GM12878 (cell line): ENCODE results near the gene DIMT1. TPM values are rescaled to one million over a fixed set of nuclear protein-coding genes. Genes with fewer than 3 reads are reported as not detected.

Experiments used
- ATAC-seq: fragments of 200-7000 bp; cut with Tn5 transposase; 3 replicates; pipeline ENCODE4 v1.9.1; 2020; ENCODE audit warnings: mild to moderate bottlenecking, moderate library complexity
- BruUV-seq: library from RNA; stranded (reverse); fragments of 400-500 nt; replicated peaks from 2 replicates; lab custom pipeline; 2021; lab: Mats Ljungman, UMichigan
- CTCF ChIA-PET: fragments of 300-600 bp; sonication (Branson Sonifier 250); formaldehyde crosslinking; extraction: SDS; loops from one replicate; lab custom pipeline; 2021; ENCODE audit warnings: inconsistent platforms; lab: Yijun Ruan, JAX
- POLR2A ChIA-PET: fragments of 350-600 bp; formaldehyde crosslinking; extraction: SDS; loops from one replicate; lab custom pipeline; 2021; ENCODE audit warnings: inconsistent platforms; lab: Charles Lee
- RAD21 ChIA-PET: fragments of 300-600 bp; sonication (Branson Sonifier 250); formaldehyde crosslinking; loops from one replicate; lab custom pipeline; 2023; ENCODE audit warnings: antibody characterized with exemption; ENCODE audit not compliant: unreplicated experiment; lab: Charles Lee
- SMC1A ChIA-PET: fragments of 300-600 bp; sonication (Branson Sonifier 250); formaldehyde crosslinking; loops from one replicate; lab custom pipeline; 2023; ENCODE audit not compliant: unreplicated experiment, uncharacterized antibody; lab: Charles Lee
- DNase-seq: peaks from one replicate; pipeline ENCODE4 v3.0.0-alpha.2; 2011; ENCODE audit warnings: low read depth, low spot score
- FAIRE-seq: peaks from 3 replicates; lab custom pipeline; 2011; peaks lifted over from hg19 to GRCh38; lab: Jason Lieb, UNC
- H2AFZ ChIP-seq: 2 replicates; pipeline ENCODE4 v1.6.0; 2011; ENCODE audit warnings: low read depth, low read length, control low read depth; ENCODE audit not compliant: control insufficient read depth
- H3K27ac ChIP-seq: 2 replicates; pipeline ENCODE4 v1.5.1; 2011; ENCODE audit warnings: control low read depth; ENCODE audit not compliant: control insufficient read depth, insufficient read depth
- H3K27me3 ChIP-seq, 2 experiments: replicated peaks in 1 of 2; 2 replicates each; pipeline versions ENCODE4 v1.6.0 to v1.6.1; 2011; ENCODE audit warnings: low read length in 1 of 2; ENCODE audit not compliant: control insufficient read depth in 2 of 2, insufficient read depth in 2 of 2
- H3K36me3 ChIP-seq, 2 experiments: 2 replicates each; pipeline ENCODE4 v1.5.1; 2011; ENCODE audit warnings: low read length in 1 of 2; ENCODE audit not compliant: control insufficient read depth in 2 of 2, insufficient read depth in 2 of 2
- H3K4me1 ChIP-seq: 2 replicates; pipeline ENCODE4 v1.6.1; 2011; ENCODE audit warnings: mild to moderate bottlenecking, low read length, moderate library complexity, mixed read lengths; ENCODE audit not compliant: control insufficient read depth, insufficient read depth
- H3K4me2 ChIP-seq: 2 replicates; pipeline ENCODE4 v1.6.0; 2011; ENCODE audit warnings: control low read depth; ENCODE audit not compliant: control insufficient read depth, insufficient read depth
- H3K4me3 ChIP-seq: fragments of 200-600 bp; sonication (generic); 2 replicates; pipeline ENCODE4 v1.5.1; 2016
- H3K79me2 ChIP-seq: 2 replicates; pipeline ENCODE4 v1.6.0; 2011; ENCODE audit warnings: low read length; ENCODE audit not compliant: control insufficient read depth, insufficient read depth
- H3K9ac ChIP-seq: 2 replicates; pipeline ENCODE4 v1.8.0; 2011; ENCODE audit warnings: low read length, control low read depth, mixed read lengths; ENCODE audit not compliant: control insufficient read depth, insufficient read depth
- H3K9me3 ChIP-seq: replicated peaks from 3 replicates; pipeline ENCODE4 v1.5.1; 2011; ENCODE audit warnings: mild to moderate bottlenecking, low read length; ENCODE audit not compliant: control insufficient read depth, insufficient read depth
- H4K20me1 ChIP-seq: 2 replicates; pipeline ENCODE4 v1.6.0; 2011; ENCODE audit not compliant: control insufficient read depth, insufficient read depth
- CBX5 ChIP-seq: sonication (generic); IDR thresholded peaks from 2 replicates; pipeline ENCODE4 v1.6.1; 2016; ENCODE audit warnings: low read depth, moderate library complexity, mild to moderate bottlenecking, inconsistent platforms
- CREM ChIP-seq: IDR thresholded peaks from 2 replicates; pipeline ENCODE4 v1.6.1; 2014; ENCODE audit warnings: antibody characterized with exemption, low read depth
- GATAD2B ChIP-seq: fragments of 450-650 bp; conservative IDR thresholded peaks from 2 replicates; pipeline ENCODE4 v1.6.1; 2017; ENCODE audit warnings: low read depth, mild to moderate bottlenecking, moderate library complexity
- IKZF1 ChIP-seq: fragments of 450-650 bp; conservative IDR thresholded peaks from 2 replicates; pipeline ENCODE4 v1.6.1; 2017; ENCODE audit warnings: antibody characterized with exemption, mild to moderate bottlenecking
- IKZF2 ChIP-seq, 2 experiments: fragments of 450-650 bp; IDR thresholded peaks; 2 replicates each; pipeline ENCODE4 v1.6.1; 2017; ENCODE audit warnings: mild to moderate bottlenecking in 2 of 2, moderate library complexity in 2 of 2
- NRF1 ChIP-seq: conservative IDR thresholded peaks from 2 replicates; pipeline ENCODE4 v1.6.1; 2011; ENCODE audit warnings: mild to moderate bottlenecking, low read depth, low read length, improper control_type of control experiment
- POLR2A ChIP-seq: IDR thresholded peaks from 2 replicates; pipeline ENCODE4 v1.6.1; 2011; ENCODE audit warnings: low read depth, mild to moderate bottlenecking, low read length
- RUNX3 ChIP-seq: IDR thresholded peaks from 2 replicates; pipeline ENCODE4 v1.6.1; 2012; ENCODE audit warnings: low read length, inconsistent platforms
- SREBF1 ChIP-seq: IDR thresholded peaks from 2 replicates; pipeline ENCODE4 v1.6.1; 2012; ENCODE audit warnings: mild to moderate bottlenecking, low read length
- TAF1 ChIP-seq: IDR thresholded peaks from 2 replicates; pipeline ENCODE4 v1.6.1; 2011; ENCODE audit warnings: mild to moderate bottlenecking, low read depth, low read length, borderline replicate concordance
- ZBED1 ChIP-seq: IDR thresholded peaks from 2 replicates; pipeline ENCODE4 v1.6.1; 2016; ENCODE audit warnings: borderline replicate concordance
- in situ Hi-C: fragments of 300-500 bp; cut with MboI; formaldehyde crosslinking; loops from 9 replicates; pipeline ENCODE4 v1.14.3; 2018; ENCODE audit warnings: mixed read lengths
- intact Hi-C: fragments of 100-400 bp; cut with micrococcal nuclease; formaldehyde crosslinking; loops from one replicate; pipeline ENCODE4 v1.14.2; 2022; ENCODE audit not compliant: unreplicated experiment
- polyA plus RNA-seq, 11 experiments: library from polyadenylated mRNA; depleted of rRNA in 4 of 11; unstranded in 6 of 11; stranded (reverse) in 5 of 11; fragments of >200 nt; fragmentation: Nextera tagmentation in 4 of 11; fragmentation: Illumina TruSeq in 1 of 11; extraction: Ambion mirVana in 4 of 11; extraction: Trizol in 1 of 11; gene quantifications; 1 replicate in 1 of 11; 2 replicates in 10 of 11; pipeline versions ENCODE4 v1.2.1 to v1.2.3, GENCODE V29; 2011 to 2016; ENCODE audit warnings: inconsistent platforms in 2 of 11, missing spikeins in 2 of 11, low read depth in 1 of 11
- total RNA-seq, 4 experiments: library from RNA; depleted of rRNA in 3 of 4; stranded (reverse); fragments of >200 nt in 3 of 4; fragmentation: Illumina TruSeq in 1 of 4; extraction: Trizol in 1 of 4; gene quantifications; 2 replicates each; pipeline versions ENCODE4 v1.2.1 to v1.2.3, GENCODE V29; 2013 to 2021
- TF ChIP-seq, protein P1 (sequence below): fragments of 450-650 bp; IDR thresholded peaks from 2 replicates; pipeline ENCODE4 v1.6.1; 2018; ENCODE audit warnings: mild to moderate bottlenecking, low read depth, moderate library complexity; ENCODE audit not compliant: partially characterized antibody
- TF ChIP-seq, protein P2 (sequence below): IDR thresholded peaks from 2 replicates; pipeline ENCODE4 v1.6.1; 2012; ENCODE audit warnings: low read depth, low read length, improper control_type of control experiment
- TF ChIP-seq, protein P3 (sequence below): fragments of 450-650 bp; IDR thresholded peaks from 2 replicates; pipeline ENCODE4 v1.6.1; 2017; ENCODE audit warnings: mild to moderate bottlenecking, low read depth, inconsistent platforms; ENCODE audit not compliant: poor library complexity, severe bottlenecking
- TF ChIP-seq, protein P4 (sequence below): fragments of 150-350 bp; IDR thresholded peaks from 2 replicates; pipeline ENCODE4 v1.6.1; 2016; ENCODE audit warnings: low read depth, low read length
- TF ChIP-seq, protein P5 (sequence below): fragments of 450-650 bp; IDR thresholded peaks from 2 replicates; pipeline ENCODE4 v1.6.1; 2014; ENCODE audit warnings: mild to moderate bottlenecking

Gene DIMT1
- total and polyA plus RNA-seq, 10 of the 15 experiments (the other 5 are each of a cell fraction or from before 2014, with no cell fraction given), result 19.0 to 66.2 (median 31.6) TPM

DNA sequence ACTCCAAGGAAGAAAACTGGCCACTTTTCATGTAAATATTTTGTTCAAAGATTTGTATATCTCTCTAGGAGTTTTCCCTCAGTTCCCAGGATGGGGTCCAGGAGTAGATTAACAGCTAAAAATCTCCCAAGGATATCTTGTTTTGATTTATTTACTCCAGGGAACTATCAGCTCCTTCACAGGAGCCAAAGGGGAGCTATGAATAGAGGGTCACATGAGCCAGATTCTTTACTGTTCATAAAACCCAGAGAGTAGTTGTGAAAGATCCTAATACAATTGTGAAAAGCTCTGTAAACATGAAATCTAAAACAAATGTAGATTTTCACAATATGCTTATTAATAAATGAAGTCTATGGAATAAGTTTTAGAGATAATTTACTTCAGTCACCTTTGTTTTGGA lies 16.9 kb downstream of the DIMT1 start:
- intact Hi-C loops, result no loop called here
- Histone ChIP-seq H3K27me3 (no peaks in the 10 kb centered on the region), H4K20me1 (no peaks in the 10 kb centered on the region), H3K4me3 (no peak overlapping the region), H3K4me1 (no peaks in the 10 kb centered on the region), H3K79me2 (no peaks in the 10 kb centered on the region), H2AFZ (no peak overlapping the region), H3K27ac (no peak overlapping the region), H3K9ac (no peak overlapping the region), H3K36me3 (peaks cover under 1 to 12% of the 10 kb centered on the region in 2 experiments; a peak in 2 of 4 replicates), H3K9me3 (no peaks in the 10 kb centered on the region), H3K4me2 (no peak overlapping the region)
- POLR2A ChIA-PET, result interaction anchor here (1.0 to 2.6 kb wide), 2 partner anchors 9 to 16 kb away, joined by 5 to 12 read pairs; partner anchors contain the start of gene DIMT1
- RAD21 ChIA-PET, result interaction anchor here (1.0 kb wide), 1 partner anchor 32 kb away, joined by 3 read pairs; no protein-coding TSS in a partner anchor
- SMC1A ChIA-PET, result interaction anchor here (1.6 to 2.0 kb wide), 3 partner anchors 8 to 35 kb away, joined by 3 to 21 read pairs (median 4); partner anchors contain the start of gene DIMT1
- BruUV-seq, result no TSS peak
- no peak for ATAC-seq
- no peak for DNase-seq
- no peak for FAIRE-seq
- CTCF ChIA-PET, result interaction anchor here (1.1 to 1.6 kb wide), 4 partner anchors 13 to 162 kb away, joined by 3 to 4 read pairs (median 4); partner anchors contain the start of gene DIMT1
- in situ Hi-C loops, result no loop called here
- TF ChIP-seq, protein P1, sequence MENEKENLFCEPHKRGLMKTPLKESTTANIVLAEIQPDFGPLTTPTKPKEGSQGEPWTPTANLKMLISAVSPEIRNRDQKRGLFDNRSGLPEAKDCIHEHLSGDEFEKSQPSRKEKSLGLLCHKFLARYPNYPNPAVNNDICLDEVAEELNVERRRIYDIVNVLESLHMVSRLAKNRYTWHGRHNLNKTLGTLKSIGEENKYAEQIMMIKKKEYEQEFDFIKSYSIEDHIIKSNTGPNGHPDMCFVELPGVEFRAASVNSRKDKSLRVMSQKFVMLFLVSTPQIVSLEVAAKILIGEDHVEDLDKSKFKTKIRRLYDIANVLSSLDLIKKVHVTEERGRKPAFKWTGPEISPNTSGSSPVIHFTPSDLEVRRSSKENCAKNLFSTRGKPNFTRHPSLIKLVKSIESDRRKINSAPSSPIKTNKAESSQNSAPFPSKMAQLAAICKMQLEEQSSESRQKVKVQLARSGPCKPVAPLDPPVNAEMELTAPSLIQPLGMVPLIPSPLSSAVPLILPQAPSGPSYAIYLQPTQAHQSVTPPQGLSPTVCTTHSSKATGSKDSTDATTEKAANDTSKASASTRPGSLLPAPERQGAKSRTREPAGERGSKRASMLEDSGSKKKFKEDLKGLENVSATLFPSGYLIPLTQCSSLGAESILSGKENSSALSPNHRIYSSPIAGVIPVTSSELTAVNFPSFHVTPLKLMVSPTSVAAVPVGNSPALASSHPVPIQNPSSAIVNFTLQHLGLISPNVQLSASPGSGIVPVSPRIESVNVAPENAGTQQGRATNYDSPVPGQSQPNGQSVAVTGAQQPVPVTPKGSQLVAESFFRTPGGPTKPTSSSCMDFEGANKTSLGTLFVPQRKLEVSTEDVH, result no peak
- no peak for TF ChIP-seq CREM
- no peak for TF ChIP-seq CBX5
- no peak for TF ChIP-seq TAF1
- no peak for TF ChIP-seq NRF1
- TF ChIP-seq, protein P2, sequence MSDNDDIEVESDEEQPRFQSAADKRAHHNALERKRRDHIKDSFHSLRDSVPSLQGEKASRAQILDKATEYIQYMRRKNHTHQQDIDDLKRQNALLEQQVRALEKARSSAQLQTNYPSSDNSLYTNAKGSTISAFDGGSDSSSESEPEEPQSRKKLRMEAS, result no peak
- no peak for TF ChIP-seq GATAD2B
- TF ChIP-seq, protein P3, sequence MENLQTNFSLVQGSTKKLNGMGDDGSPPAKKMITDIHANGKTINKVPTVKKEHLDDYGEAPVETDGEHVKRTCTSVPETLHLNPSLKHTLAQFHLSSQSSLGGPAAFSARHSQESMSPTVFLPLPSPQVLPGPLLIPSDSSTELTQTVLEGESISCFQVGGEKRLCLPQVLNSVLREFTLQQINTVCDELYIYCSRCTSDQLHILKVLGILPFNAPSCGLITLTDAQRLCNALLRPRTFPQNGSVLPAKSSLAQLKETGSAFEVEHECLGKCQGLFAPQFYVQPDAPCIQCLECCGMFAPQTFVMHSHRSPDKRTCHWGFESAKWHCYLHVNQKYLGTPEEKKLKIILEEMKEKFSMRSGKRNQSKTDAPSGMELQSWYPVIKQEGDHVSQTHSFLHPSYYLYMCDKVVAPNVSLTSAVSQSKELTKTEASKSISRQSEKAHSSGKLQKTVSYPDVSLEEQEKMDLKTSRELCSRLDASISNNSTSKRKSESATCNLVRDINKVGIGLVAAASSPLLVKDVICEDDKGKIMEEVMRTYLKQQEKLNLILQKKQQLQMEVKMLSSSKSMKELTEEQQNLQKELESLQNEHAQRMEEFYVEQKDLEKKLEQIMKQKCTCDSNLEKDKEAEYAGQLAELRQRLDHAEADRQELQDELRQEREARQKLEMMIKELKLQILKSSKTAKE, result no peak
- TF ChIP-seq RUNX3, result no peak
- no peak for TF ChIP-seq IKZF2 (IDR thresholded peaks at IDR 0.05)
- no peak for TF ChIP-seq SREBF1
- no peak for TF ChIP-seq POLR2A
- TF ChIP-seq, protein P4, sequence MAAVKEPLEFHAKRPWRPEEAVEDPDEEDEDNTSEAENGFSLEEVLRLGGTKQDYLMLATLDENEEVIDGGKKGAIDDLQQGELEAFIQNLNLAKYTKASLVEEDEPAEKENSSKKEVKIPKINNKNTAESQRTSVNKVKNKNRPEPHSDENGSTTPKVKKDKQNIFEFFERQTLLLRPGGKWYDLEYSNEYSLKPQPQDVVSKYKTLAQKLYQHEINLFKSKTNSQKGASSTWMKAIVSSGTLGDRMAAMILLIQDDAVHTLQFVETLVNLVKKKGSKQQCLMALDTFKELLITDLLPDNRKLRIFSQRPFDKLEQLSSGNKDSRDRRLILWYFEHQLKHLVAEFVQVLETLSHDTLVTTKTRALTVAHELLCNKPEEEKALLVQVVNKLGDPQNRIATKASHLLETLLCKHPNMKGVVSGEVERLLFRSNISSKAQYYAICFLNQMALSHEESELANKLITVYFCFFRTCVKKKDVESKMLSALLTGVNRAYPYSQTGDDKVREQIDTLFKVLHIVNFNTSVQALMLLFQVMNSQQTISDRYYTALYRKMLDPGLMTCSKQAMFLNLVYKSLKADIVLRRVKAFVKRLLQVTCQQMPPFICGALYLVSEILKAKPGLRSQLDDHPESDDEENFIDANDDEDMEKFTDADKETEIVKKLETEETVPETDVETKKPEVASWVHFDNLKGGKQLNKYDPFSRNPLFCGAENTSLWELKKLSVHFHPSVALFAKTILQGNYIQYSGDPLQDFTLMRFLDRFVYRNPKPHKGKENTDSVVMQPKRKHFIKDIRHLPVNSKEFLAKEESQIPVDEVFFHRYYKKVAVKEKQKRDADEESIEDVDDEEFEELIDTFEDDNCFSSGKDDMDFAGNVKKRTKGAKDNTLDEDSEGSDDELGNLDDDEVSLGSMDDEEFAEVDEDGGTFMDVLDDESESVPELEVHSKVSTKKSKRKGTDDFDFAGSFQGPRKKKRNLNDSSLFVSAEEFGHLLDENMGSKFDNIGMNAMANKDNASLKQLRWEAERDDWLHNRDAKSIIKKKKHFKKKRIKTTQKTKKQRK, result no peak
- TF ChIP-seq, protein P5, sequence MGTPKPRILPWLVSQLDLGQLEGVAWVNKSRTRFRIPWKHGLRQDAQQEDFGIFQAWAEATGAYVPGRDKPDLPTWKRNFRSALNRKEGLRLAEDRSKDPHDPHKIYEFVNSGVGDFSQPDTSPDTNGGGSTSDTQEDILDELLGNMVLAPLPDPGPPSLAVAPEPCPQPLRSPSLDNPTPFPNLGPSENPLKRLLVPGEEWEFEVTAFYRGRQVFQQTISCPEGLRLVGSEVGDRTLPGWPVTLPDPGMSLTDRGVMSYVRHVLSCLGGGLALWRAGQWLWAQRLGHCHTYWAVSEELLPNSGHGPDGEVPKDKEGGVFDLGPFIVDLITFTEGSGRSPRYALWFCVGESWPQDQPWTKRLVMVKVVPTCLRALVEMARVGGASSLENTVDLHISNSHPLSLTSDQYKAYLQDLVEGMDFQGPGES, result no peak
- no peak for TF ChIP-seq ZBED1
- TF ChIP-seq IKZF1, result no peak
